K562 (cell line): ENCODE data around the gene CRHR1. TPM values are rescaled to one million over a fixed set of nuclear protein-coding genes. Genes with fewer than 3 reads are reported as not detected.

Source experiments
- ATAC-seq: fragments of 200-7000 bp; cut with Tn5 transposase; 3 replicates; pipeline ENCODE4 v1.9.1; 2020; ENCODE audit warnings: moderate library complexity
- BruUV-seq: library from RNA; stranded (reverse); fragments of 400-500 nt; replicated peaks from 2 replicates; lab custom pipeline; 2021; lab: Mats Ljungman, UMichigan
- CTCF ChIA-PET: fragments of 300-600 bp; formaldehyde crosslinking; extraction: SDS; loops from one replicate; lab custom pipeline; 2021; ENCODE audit warnings: low intra/inter-chr PET ratio; lab: Yijun Ruan, JAX
- POLR2A ChIA-PET: fragments of 300-600, 350-650 bp; sonication (Branson Sonifier 250); formaldehyde crosslinking; extraction: SDS; loops from one replicate; lab custom pipeline; 2021; ENCODE audit warnings: antibody characterized with exemption, inconsistent platforms; lab: Yijun Ruan, JAX
- DNase-seq, 4 experiments: peaks; one replicate each; pipeline versions ENCODE4 v3.0.0 to v3.0.0-alpha.2; 2011 to 2018; ENCODE audit warnings: low spot score in 3 of 4, mixed read lengths in 3 of 4; ENCODE audit errors: extremely low read depth in 1 of 4
- FAIRE-seq: peaks from 2 replicates; lab custom pipeline; 2011; peaks lifted over from hg19 to GRCh38; lab: Jason Lieb, UNC
- H2AFZ ChIP-seq: 2 replicates; pipeline ENCODE4 v1.6.0; 2011; ENCODE audit warnings: low read depth, low read length, control low read depth, inconsistent platforms
- H3K27ac ChIP-seq: fragments of 200-600 bp; 3 replicates; pipeline ENCODE4 v1.8.0; 2011; ENCODE audit warnings: low read depth, mild to moderate bottlenecking, control low read depth, inconsistent platforms, low read length, moderate library complexity, mixed read lengths; ENCODE audit errors: extremely low read depth
- H3K27me3 ChIP-seq, 2 experiments: fragments of 300-600 bp in 1 of 2; 2 replicates in 1 of 2; 3 replicates in 1 of 2; pipeline versions ENCODE4 v1.6.0 to v1.8.0; 2011; ENCODE audit warnings: inconsistent platforms in 2 of 2, low read length in 2 of 2, mild to moderate bottlenecking in 1 of 2, mixed read lengths in 1 of 2, moderate library complexity in 1 of 2; ENCODE audit not compliant: control insufficient read depth in 2 of 2, insufficient read depth in 2 of 2
- H3K36me3 ChIP-seq: fragments of 300-600 bp; 3 replicates; pipeline ENCODE4 v1.8.0; 2011; ENCODE audit warnings: mild to moderate bottlenecking, low read length, inconsistent platforms; ENCODE audit not compliant: control insufficient read depth, insufficient read depth
- H3K4me1 ChIP-seq, 2 experiments: fragments of 200-600 bp in 1 of 2; replicated peaks in 1 of 2; 2 replicates in 1 of 2; 3 replicates in 1 of 2; pipeline versions ENCODE4 v1.5.1 to v1.8.0; 2011; ENCODE audit warnings: inconsistent platforms in 2 of 2, low read length in 2 of 2, mild to moderate bottlenecking in 1 of 2, mixed read lengths in 1 of 2, moderate library complexity in 1 of 2; ENCODE audit not compliant: control insufficient read depth in 2 of 2, insufficient read depth in 2 of 2
- H3K4me2 ChIP-seq: 2 replicates; pipeline ENCODE4 v1.6.1; 2011; ENCODE audit warnings: low read length, control low read depth, inconsistent platforms, mixed read lengths; ENCODE audit not compliant: insufficient read depth
- H3K4me3 ChIP-seq: fragments of 200-600 bp; sonication (generic), shearing (Covaris generic); 2 replicates; pipeline ENCODE4 v1.5.1; 2016; ENCODE audit warnings: control low read depth, inconsistent platforms
- H3K79me2 ChIP-seq: fragments of 200-600 bp; 3 replicates; pipeline ENCODE4 v1.8.0; 2011; ENCODE audit warnings: low read length, inconsistent platforms; ENCODE audit not compliant: control insufficient read depth, insufficient read depth
- H3K9ac ChIP-seq, 2 experiments: 2 replicates each; pipeline versions ENCODE4 v1.6.0 to v1.6.1; 2011; ENCODE audit warnings: low read depth in 2 of 2, low read length in 2 of 2, control low read depth in 1 of 2, inconsistent platforms in 1 of 2, mild to moderate bottlenecking in 1 of 2, mixed read lengths in 1 of 2; ENCODE audit not compliant: insufficient read depth in 1 of 2
- H3K9me1 ChIP-seq: one replicate; pipeline ENCODE4 v1.6.0; 2011; ENCODE audit warnings: inconsistent platforms, mild to moderate bottlenecking, low read length, moderate library complexity; ENCODE audit not compliant: control insufficient read depth, insufficient read depth
- H3K9me3 ChIP-seq: replicated peaks from 2 replicates; pipeline ENCODE4 v1.5.1; 2011; ENCODE audit warnings: low read depth, low read length, inconsistent platforms; ENCODE audit not compliant: control insufficient read depth, insufficient read depth
- H4K20me1 ChIP-seq: replicated peaks from 2 replicates; pipeline ENCODE4 v1.6.1; 2011; ENCODE audit warnings: low read length, inconsistent platforms, mixed read lengths; ENCODE audit not compliant: control insufficient read depth, insufficient read depth
- BMI1 ChIP-seq: fragments of 150-350 bp; IDR thresholded peaks from 2 replicates; pipeline ENCODE4 v1.6.1; 2014; ENCODE audit warnings: low read length
- EP300 ChIP-seq: IDR thresholded peaks from 2 replicates; pipeline ENCODE4 v1.6.1; 2012; ENCODE audit warnings: low read length, improper control_type of control experiment
- PHB ChIP-seq: fragments of 250-450 bp; sonication (Bioruptor Pico); IDR thresholded peaks from 2 replicates; pipeline ENCODE4 v1.5.0; 2021
- SAP30 ChIP-seq: fragments of 200-600 bp; sonication (generic); IDR thresholded peaks from 2 replicates; pipeline ENCODE4 v1.6.1; 2012; ENCODE audit warnings: borderline replicate concordance, low read depth, mild to moderate bottlenecking, moderate library complexity, low read length, control low read depth, inconsistent platforms; ENCODE audit not compliant: insufficient read depth, poor library complexity, severe bottlenecking
- TOE1 ChIP-seq, 2 experiments: fragments of 450-650 bp in 1 of 2; sonication (generic) in 1 of 2; formaldehyde crosslinking in 1 of 2; IDR thresholded peaks; 2 replicates each; pipeline versions ENCODE4 v1.7.1 to v1.8.0; 2016 to 2022; ENCODE audit warnings: borderline replicate concordance in 2 of 2, mild to moderate bottlenecking in 2 of 2, antibody characterized with exemption in 1 of 2, inconsistent platforms in 1 of 2, low read depth in 1 of 2, missing genetic modification reagents in 1 of 2, moderate library complexity in 1 of 2
- ZC3H4 ChIP-seq: sonication (generic); formaldehyde crosslinking; IDR thresholded peaks from 2 replicates; pipeline ENCODE4 v1.9.0; 2021; ENCODE audit warnings: missing genetic modification reagents, borderline replicate concordance
- ZNF408 ChIP-seq: fragments of 250-450 bp; sonication (Bioruptor Pico); IDR thresholded peaks from 2 replicates; pipeline ENCODE4 v1.4.0; 2020; ENCODE audit warnings: low read depth, mild to moderate bottlenecking, moderate library complexity
- ZNF668 ChIP-seq: fragments of 250-450 bp; sonication (Bioruptor Pico); IDR thresholded peaks from 2 replicates; pipeline ENCODE4 v1.8.0; 2022; ENCODE audit warnings: mild to moderate bottlenecking, inconsistent platforms
- WGBS: fragments of 100-300 bp; shearing (Covaris generic); methylation state at CpG from one replicate; pipeline ENCODE4 v1.1.6; 2016; ENCODE audit warnings: low coverage, mixed read lengths; ENCODE audit not compliant: insufficient coverage; ENCODE audit errors: missing lambda C conversion rate; 5-methylcytosine and 5-hydroxymethylcytosine counted together
- in situ Hi-C: fragments of 300-500 bp; cut with MboI; formaldehyde crosslinking; loops from 4 replicates; pipeline ENCODE4 v1.15.0; 2018; ENCODE audit warnings: inconsistent platforms, mixed read lengths
- intact Hi-C: fragments of 100-400 bp; cut with micrococcal nuclease; formaldehyde crosslinking; loops from 2 replicates; pipeline ENCODE4 v1.14.2; 2022
- polyA plus RNA-seq, 8 experiments: library from polyadenylated mRNA; depleted of rRNA in 4 of 8; stranded (reverse) in 5 of 8; unstranded in 3 of 8; fragments of >200 nt; fragmentation: Nextera tagmentation in 2 of 8; fragmentation: Illumina TruSeq in 1 of 8; extraction: Ambion mirVana in 2 of 8; extraction: Trizol in 1 of 8; gene quantifications; 2 replicates each; pipeline versions ENCODE4 v1.2.1 to v1.2.3, GENCODE V29; 2011 to 2014; ENCODE audit warnings: inconsistent platforms in 1 of 8, missing spikeins in 1 of 8
- total RNA-seq, 7 experiments: library from RNA; depleted of rRNA in 6 of 7; stranded (reverse); fragments of >200 nt in 6 of 7; fragmentation: Illumina TruSeq in 2 of 7; extraction: Trizol in 2 of 7; gene quantifications; 2 replicates each; pipeline versions ENCODE4 v1.2.1 to v1.2.3, GENCODE V29; 2011 to 2021; ENCODE audit warnings: low replicate concordance in 1 of 7
- TF ChIP-seq, protein P1 (sequence below): sonication (generic); formaldehyde crosslinking; IDR thresholded peaks from 2 replicates; pipeline ENCODE4 v1.8.0; 2022; ENCODE audit warnings: missing genetic modification reagents, mild to moderate bottlenecking, borderline replicate concordance

The CRHR1 gene
- total and polyA plus RNA-seq, 9 of the 15 experiments (the other 6 are each of a cell fraction or from before 2014, with no cell fraction given): 0.05 TPM; not detected in 8

DNA sequence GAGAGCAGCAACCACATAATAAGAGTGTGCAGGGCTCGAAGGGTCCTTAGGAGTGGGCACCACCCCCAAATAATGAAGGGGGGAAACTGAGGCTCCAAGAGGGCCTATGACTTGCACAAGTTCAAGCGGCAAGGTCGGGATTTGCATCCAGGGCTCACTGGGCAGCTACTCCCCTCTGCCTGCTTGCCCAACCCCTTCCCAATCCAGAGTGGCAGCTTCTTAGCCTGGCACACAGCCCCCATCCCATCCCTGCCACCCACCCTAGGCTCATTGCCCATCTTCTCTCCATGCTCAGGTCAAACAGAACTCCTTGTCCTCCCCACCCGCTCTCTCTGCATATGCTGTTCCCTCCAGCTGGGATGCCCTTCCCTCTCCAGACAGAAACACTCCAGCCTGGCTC, 63.0 kb downstream of the CRHR1 start:
- no peaks in the 10 kb centered on the region for H3K9me3 ChIP-seq
- DNase-seq (no peak), ATAC-seq (no peak), FAIRE-seq (no peak)
- WGBS: 2% methylated on average over 4 of the region's 4 CpGs
- no peak overlapping the region for H3K4me2 ChIP-seq
- H4K20me1 ChIP-seq: no peaks in the 10 kb centered on the region; the same call in 1 of the 2 replicates
- H3K9ac ChIP-seq: no peak overlapping the region
- peaks cover 12 to 73% of the 10 kb centered on the region in 2 experiments; a peak in 3 of 5 replicates for H3K27me3 ChIP-seq
- in situ Hi-C loops (loop anchor here (25.0 kb wide), 1 partner anchor 435 kb away; no protein-coding TSS in a partner anchor), intact Hi-C loops (no loop called here)
- no peaks in the 10 kb centered on the region for H3K36me3 ChIP-seq
- no peak overlapping the region for H2AFZ ChIP-seq
- no peaks in the 10 kb centered on the region for H3K79me2 ChIP-seq
- H3K4me3 ChIP-seq: no peak overlapping the region
- ChIA-PET CTCF (no interaction called here), POLR2A (interaction anchor here (0.7 kb wide), 1 partner anchor 157 kb away, joined by 3 read pairs; no protein-coding TSS in a partner anchor)
- TF ChIP-seq ZC3H4 (CRISPR knock-in tag) (no peak), ZNF668 (CRISPR knock-in tag) (no peak), BMI1 (no peak), TOE1 (IDR thresholded peaks at IDR 0.05; ENCODE audit: borderline replicate concordance) (no peak), TOE1 (CRISPR knock-in tag; IDR thresholded peaks at IDR 0.05; ENCODE audit: borderline replicate concordance, low read depth) (no peak), EP300 (no peak), PHB (CRISPR knock-in tag) (no peak), ZNF408 (CRISPR knock-in tag) (no peak), SAP30 (no peak)
- TF ChIP-seq, protein P1, sequence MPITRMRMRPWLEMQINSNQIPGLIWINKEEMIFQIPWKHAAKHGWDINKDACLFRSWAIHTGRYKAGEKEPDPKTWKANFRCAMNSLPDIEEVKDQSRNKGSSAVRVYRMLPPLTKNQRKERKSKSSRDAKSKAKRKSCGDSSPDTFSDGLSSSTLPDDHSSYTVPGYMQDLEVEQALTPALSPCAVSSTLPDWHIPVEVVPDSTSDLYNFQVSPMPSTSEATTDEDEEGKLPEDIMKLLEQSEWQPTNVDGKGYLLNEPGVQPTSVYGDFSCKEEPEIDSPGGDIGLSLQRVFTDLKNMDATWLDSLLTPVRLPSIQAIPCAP (CRISPR knock-in tag): no peak
- H3K4me1 ChIP-seq: peaks cover 0 to 13% of the 10 kb centered on the region in 2 experiments; a peak in 1 of 5 replicates
- H3K9me1 ChIP-seq: no peaks in the 10 kb centered on the region
- H3K27ac ChIP-seq: no peak overlapping the region
- BruUV-seq: no TSS peak
